ENCODE measurements around the gene CNR2.

The CNR2 gene

DNA sequence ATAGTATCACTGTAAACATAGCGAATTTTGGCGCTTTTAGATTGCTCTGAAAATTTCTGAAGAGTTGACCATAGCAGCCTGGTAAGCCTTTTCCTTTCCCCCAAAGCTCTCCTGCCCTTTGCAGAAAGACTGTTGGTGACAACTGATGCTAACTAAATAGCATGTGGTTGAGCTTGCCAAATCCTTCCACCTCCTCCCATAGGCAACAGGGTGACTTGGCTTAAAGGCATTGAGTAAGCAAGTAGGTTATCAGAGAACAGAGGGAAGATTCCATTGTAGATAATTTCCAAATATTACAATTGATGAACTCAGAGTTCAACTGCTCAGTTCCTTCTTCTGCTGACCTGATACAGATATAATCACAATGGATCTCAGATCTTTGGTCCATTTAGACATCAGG lies 68.0 kb downstream of the CNR2 start (continued):
- TF ChIP-seq, protein P1, sequence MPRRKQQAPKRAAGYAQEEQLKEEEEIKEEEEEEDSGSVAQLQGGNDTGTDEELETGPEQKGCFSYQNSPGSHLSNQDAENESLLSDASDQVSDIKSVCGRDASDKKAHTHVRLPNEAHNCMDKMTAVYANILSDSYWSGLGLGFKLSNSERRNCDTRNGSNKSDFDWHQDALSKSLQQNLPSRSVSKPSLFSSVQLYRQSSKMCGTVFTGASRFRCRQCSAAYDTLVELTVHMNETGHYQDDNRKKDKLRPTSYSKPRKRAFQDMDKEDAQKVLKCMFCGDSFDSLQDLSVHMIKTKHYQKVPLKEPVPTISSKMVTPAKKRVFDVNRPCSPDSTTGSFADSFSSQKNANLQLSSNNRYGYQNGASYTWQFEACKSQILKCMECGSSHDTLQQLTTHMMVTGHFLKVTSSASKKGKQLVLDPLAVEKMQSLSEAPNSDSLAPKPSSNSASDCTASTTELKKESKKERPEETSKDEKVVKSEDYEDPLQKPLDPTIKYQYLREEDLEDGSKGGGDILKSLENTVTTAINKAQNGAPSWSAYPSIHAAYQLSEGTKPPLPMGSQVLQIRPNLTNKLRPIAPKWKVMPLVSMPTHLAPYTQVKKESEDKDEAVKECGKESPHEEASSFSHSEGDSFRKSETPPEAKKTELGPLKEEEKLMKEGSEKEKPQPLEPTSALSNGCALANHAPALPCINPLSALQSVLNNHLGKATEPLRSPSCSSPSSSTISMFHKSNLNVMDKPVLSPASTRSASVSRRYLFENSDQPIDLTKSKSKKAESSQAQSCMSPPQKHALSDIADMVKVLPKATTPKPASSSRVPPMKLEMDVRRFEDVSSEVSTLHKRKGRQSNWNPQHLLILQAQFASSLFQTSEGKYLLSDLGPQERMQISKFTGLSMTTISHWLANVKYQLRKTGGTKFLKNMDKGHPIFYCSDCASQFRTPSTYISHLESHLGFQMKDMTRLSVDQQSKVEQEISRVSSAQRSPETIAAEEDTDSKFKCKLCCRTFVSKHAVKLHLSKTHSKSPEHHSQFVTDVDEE (CRISPR knock-in tag; IDR thresholded peaks at IDR 0.05) = no peak
- TF ChIP-seq, protein P2, sequence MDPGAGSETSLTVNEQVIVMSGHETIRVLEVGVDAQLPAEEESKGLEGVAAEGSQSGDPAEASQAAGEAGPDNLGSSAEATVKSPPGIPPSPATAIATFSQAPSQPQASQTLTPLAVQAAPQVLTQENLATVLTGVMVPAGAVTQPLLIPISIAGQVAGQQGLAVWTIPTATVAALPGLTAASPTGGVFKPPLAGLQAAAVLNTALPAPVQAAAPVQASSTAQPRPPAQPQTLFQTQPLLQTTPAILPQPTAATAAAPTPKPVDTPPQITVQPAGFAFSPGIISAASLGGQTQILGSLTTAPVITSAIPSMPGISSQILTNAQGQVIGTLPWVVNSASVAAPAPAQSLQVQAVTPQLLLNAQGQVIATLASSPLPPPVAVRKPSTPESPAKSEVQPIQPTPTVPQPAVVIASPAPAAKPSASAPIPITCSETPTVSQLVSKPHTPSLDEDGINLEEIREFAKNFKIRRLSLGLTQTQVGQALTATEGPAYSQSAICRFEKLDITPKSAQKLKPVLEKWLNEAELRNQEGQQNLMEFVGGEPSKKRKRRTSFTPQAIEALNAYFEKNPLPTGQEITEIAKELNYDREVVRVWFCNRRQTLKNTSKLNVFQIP (CRISPR knock-in tag; IDR thresholded peaks at IDR 0.05; ENCODE audit: borderline replicate concordance, low read depth) = no peak
- TF ChIP-seq ZNF8 (CRISPR knock-in tag; IDR thresholded peaks at IDR 0.05) = no peak

DNA sequence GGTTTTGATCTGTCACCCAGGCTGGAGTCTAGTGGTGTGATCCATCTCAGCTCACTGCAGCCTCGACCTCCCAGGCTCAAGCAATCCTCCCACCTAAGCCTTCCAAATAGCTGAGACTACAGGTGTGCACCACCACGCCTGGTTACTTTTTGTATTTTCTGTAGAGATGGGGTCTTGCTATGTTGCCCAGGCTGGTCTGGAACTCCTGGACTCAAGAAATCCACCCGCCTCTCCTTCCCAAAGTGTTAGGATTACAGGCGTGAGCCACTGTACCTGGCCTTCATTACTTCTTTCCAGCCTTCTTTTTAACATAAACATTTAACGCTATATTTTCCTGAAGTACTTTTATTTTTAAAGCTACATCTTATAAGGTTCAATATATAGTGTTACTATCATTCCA lies 69.5 kb downstream of the CNR2 start:
- no peak for ATAC-seq
- no peak for TF ChIP-seq ZNF8 (CRISPR knock-in tag; IDR thresholded peaks at IDR 0.05)
- TF ChIP-seq, protein P3, sequence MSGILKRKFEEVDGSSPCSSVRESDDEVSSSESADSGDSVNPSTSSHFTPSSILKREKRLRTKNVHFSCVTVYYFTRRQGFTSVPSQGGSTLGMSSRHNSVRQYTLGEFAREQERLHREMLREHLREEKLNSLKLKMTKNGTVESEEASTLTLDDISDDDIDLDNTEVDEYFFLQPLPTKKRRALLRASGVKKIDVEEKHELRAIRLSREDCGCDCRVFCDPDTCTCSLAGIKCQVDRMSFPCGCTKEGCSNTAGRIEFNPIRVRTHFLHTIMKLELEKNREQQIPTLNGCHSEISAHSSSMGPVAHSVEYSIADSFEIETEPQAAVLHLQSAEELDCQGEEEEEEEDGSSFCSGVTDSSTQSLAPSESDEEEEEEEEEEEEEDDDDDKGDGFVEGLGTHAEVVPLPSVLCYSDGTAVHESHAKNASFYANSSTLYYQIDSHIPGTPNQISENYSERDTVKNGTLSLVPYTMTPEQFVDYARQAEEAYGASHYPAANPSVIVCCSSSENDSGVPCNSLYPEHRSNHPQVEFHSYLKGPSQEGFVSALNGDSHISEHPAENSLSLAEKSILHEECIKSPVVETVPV (CRISPR knock-in tag; IDR thresholded peaks at IDR 0.05) = no peak
- no peak for TF ChIP-seq SNAI2 (CRISPR knock-in tag; IDR thresholded peaks at IDR 0.05)
- no peak for TF ChIP-seq TOX (CRISPR knock-in tag; IDR thresholded peaks at IDR 0.05; ENCODE audit: borderline replicate concordance)
- no peak for TF ChIP-seq RARB (CRISPR knock-in tag; IDR thresholded peaks at IDR 0.05)
- TF ChIP-seq CSDC2 (CRISPR knock-in tag; IDR thresholded peaks at IDR 0.05) = no peak
- TF ChIP-seq GLIS3 (CRISPR knock-in tag; IDR thresholded peaks at IDR 0.05) = no peak
- TF ChIP-seq BACH2 (CRISPR knock-in tag; IDR thresholded peaks at IDR 0.05; ENCODE audit: borderline replicate concordance) = no peak
- TF ChIP-seq, protein P1 (CRISPR knock-in tag; IDR thresholded peaks at IDR 0.05) = no peak
- TF ChIP-seq OSR1 (CRISPR knock-in tag; IDR thresholded peaks at IDR 0.05) = no peak
- TF ChIP-seq, protein P4, sequence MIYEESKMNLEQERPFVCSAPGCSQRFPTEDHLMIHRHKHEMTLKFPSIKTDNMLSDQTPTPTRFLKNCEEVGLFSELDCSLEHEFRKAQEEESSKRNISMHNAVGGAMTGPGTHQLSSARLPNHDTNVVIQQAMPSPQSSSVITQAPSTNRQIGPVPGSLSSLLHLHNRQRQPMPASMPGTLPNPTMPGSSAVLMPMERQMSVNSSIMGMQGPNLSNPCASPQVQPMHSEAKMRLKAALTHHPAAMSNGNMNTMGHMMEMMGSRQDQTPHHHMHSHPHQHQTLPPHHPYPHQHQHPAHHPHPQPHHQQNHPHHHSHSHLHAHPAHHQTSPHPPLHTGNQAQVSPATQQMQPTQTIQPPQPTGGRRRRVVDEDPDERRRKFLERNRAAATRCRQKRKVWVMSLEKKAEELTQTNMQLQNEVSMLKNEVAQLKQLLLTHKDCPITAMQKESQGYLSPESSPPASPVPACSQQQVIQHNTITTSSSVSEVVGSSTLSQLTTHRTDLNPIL (CRISPR knock-in tag; IDR thresholded peaks at IDR 0.05; ENCODE audit: low read depth) = no peak
- TF ChIP-seq ZNF70 (CRISPR knock-in tag; IDR thresholded peaks at IDR 0.05) = no peak
- no peak for TF ChIP-seq TCF4 (CRISPR knock-in tag; IDR thresholded peaks at IDR 0.05; ENCODE audit: borderline replicate concordance)
- TF ChIP-seq ISL1 (CRISPR knock-in tag; IDR thresholded peaks at IDR 0.05) = no peak
- TF ChIP-seq, protein P2 (CRISPR knock-in tag; IDR thresholded peaks at IDR 0.05; ENCODE audit: borderline replicate concordance, low read depth) = no peak
- no peak for TF ChIP-seq PPARA (CRISPR knock-in tag; IDR thresholded peaks at IDR 0.05; ENCODE audit: borderline replicate concordance)
- TF ChIP-seq ZNF565 (CRISPR knock-in tag; conservative IDR thresholded peaks at IDR 0.05; ENCODE audit: low read depth) = no peak

DNA sequence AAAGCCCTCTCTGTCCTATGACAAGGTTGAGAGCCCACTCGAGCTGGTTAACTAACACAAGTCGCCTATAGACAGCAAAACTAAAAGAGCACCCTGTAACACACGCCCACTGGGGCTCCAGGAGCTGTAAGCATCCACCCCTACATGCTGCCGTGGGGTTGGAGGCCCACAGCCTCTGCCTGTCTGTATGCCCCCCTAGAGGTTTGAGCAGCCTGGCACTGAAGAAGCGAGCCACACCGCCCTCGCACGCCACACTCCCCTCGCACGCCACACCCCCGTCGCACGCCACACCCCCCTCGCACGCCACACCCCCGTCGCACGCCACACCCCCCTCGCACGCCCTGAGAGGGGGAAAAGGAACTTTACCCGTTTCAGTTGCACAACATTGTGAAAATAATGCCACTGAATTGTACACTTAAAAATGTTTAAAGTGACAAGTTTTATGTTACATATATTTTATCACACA lies 74.7 kb downstream of the CNR2 start:
- ATAC-seq = peak; percentile 100
- no peak for TF ChIP-seq BACH2 (CRISPR knock-in tag; IDR thresholded peaks at IDR 0.05; ENCODE audit: borderline replicate concordance)
- no peak for TF ChIP-seq ZNF8 (CRISPR knock-in tag; IDR thresholded peaks at IDR 0.05)
- TF ChIP-seq ARNTL (CRISPR knock-in tag; IDR thresholded peaks at IDR 0.05; ENCODE audit: borderline replicate concordance, low read depth) = no peak
- TF ChIP-seq ESRRG (CRISPR knock-in tag; IDR thresholded peaks at IDR 0.05) = no peak
- no peak for TF ChIP-seq ZNF70 (CRISPR knock-in tag; IDR thresholded peaks at IDR 0.05)
- no peak for TF ChIP-seq SNAI2 (CRISPR knock-in tag; IDR thresholded peaks at IDR 0.05)
- TF ChIP-seq GLIS3 (CRISPR knock-in tag; IDR thresholded peaks at IDR 0.05) = no peak
- TF ChIP-seq PPARA (CRISPR knock-in tag; IDR thresholded peaks at IDR 0.05; ENCODE audit: borderline replicate concordance) = no peak
- TF ChIP-seq OSR1 (CRISPR knock-in tag; IDR thresholded peaks at IDR 0.05) = no peak
- TF ChIP-seq ZFP30 (CRISPR knock-in tag; IDR thresholded peaks at IDR 0.05) = no peak
- no peak for TF ChIP-seq TOX (CRISPR knock-in tag; IDR thresholded peaks at IDR 0.05; ENCODE audit: borderline replicate concordance)
- no peak for TF ChIP-seq ZFP3 (CRISPR knock-in tag; IDR thresholded peaks at IDR 0.05)
- TF ChIP-seq, protein P2 (CRISPR knock-in tag; IDR thresholded peaks at IDR 0.05; ENCODE audit: borderline replicate concordance, low read depth) = no peak

Measured in SK-N-SH treated with all-trans-retinoic acid at 6 μM for 48 hours (cell line).